Fibroblast of villous mesenchyme (primary cell): ENCODE measurements around the gene CFAP251. TPM values are rescaled to one million over a fixed set of nuclear protein-coding genes. Genes with fewer than 3 reads are reported as not detected.
"Not testable (repeated sequence)": the region's sequence is repeated elsewhere in the genome, so short reads cannot be mapped to it uniquely, and the experiment has no call there.

Experiments
- DNase-seq: peaks from one replicate; pipeline ENCODE4 v3.0.0-alpha.2; 2010; ENCODE audit warnings: low read depth
- H3K4me3 ChIP-seq: 2 replicates; pipeline ENCODE4 v1.5.1; 2011; ENCODE audit warnings: low read depth, mild to moderate bottlenecking, low read length
- total RNA-seq: library from RNA; depleted of rRNA; stranded (reverse); fragments of >200 nt; gene quantifications from 2 replicates; pipeline ENCODE4 v1.2.3, GENCODE V29; 2012
- TF ChIP-seq, protein P1 (sequence below): IDR thresholded peaks from 2 replicates; pipeline ENCODE4 v1.5.1; 2012; ENCODE audit warnings: low read depth, mild to moderate bottlenecking, low read length; ENCODE audit not compliant: insufficient read depth

CFAP251 gene
- total RNA-seq, 1 donor, result 8.2 TPM

DNA sequence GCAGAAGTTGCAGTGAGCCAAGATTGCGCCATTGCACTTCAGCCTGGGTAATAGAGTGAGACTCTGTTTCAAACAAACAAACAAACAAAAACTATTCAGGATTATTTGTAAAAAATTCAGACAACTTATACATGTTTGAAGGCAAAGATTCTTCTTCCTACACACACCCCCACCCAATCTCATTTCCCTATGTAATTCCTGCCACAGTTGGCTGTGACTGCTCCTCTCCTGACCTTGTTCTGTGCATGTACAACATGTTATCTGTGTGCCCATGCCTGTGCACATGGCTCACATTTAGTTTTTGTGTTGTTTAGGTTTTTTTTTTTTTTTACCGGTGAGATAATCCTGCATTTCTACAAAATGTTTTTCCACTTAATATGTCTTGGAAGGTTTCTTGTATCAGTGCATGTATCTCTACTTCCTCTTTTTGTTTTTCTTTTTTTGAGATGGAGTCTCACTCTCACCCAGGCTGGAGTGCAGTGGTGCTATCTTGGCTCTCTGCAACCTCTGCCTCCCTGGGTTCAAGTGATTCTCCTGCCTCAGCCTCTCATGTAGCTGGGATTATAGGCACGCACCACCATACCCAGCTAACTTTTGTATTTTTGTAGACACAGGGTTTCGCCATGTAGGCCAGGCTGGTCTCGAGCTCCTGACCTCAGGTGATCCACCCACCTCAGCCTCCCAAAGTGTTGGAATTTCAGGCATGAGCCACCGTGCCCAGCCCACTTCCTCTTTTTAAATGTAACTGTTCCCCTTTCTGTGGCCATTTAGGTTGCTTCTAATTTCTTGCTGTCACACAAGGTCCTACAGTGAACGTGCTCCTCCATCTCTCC lies 8.7 kb downstream of the CFAP251 start:
- no peak overlapping the region for H3K4me3 ChIP-seq
- DNase-seq, result no peak
- TF ChIP-seq, protein P1, sequence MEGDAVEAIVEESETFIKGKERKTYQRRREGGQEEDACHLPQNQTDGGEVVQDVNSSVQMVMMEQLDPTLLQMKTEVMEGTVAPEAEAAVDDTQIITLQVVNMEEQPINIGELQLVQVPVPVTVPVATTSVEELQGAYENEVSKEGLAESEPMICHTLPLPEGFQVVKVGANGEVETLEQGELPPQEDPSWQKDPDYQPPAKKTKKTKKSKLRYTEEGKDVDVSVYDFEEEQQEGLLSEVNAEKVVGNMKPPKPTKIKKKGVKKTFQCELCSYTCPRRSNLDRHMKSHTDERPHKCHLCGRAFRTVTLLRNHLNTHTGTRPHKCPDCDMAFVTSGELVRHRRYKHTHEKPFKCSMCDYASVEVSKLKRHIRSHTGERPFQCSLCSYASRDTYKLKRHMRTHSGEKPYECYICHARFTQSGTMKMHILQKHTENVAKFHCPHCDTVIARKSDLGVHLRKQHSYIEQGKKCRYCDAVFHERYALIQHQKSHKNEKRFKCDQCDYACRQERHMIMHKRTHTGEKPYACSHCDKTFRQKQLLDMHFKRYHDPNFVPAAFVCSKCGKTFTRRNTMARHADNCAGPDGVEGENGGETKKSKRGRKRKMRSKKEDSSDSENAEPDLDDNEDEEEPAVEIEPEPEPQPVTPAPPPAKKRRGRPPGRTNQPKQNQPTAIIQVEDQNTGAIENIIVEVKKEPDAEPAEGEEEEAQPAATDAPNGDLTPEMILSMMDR, result no peak

DNA sequence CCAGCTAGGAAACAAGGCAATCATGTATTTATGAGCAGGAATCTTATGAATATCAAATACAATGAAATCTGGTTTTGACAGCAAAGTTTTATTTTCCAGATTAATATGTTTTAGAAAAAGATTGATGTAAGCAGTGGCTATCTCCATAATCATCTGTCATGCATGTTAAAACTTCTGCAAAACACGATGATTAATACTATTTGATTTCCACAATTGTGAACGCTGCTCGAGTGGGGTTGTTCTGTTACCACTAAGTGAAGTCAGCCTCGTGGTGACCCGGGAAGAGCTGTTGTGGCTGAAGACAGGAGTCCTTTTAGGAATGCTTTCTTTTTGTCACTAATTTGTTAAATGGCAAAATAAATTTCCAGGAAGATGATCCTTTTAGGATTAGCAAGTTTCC lies 9.4 kb downstream of the CFAP251 start:
- no peak for DNase-seq
- TF ChIP-seq, protein P1, result no peak
- H3K4me3 ChIP-seq, result no peak overlapping the region

DNA sequence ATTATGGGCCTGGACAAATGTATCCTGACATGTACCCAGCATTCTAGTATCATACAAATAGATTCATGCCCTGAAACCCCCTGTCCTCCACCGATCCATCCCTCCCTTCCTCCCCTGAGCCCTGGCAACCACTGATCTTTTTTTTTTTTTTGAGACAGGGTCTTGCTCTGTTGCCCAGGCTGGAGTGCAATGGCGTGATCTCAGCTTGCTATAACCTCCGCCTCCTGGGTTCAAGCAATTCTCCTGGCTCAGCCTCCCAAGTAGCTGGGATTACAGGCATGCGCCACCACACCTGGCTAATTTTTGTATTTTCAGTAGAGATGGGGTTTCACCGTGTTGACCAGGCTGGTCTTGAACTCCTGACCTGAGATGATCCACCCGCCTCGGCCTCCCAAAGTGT lies 11.2 kb downstream of the CFAP251 start:
- DNase-seq, H3K4me3 ChIP-seq: not testable (repeated sequence)

DNA sequence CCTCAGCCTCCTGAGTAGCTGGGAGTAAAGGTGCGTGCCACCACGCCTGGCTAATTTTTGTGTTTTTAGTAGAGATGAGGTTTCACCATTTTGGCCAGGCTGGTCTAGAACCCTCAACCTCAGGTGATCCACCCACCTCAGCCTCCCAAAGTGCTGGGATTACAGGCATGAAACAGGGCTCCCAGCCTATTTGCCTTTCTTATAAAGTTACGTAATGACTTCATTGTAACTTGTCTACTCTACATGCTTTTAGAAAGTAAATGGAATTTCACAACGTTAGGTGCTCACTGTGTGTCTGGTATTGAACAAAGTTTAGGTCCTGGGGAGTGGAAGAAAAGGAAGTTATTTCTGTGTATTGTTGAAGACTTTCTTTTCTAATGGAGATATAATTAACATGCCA lies 12.5 kb downstream of the CFAP251 start:
- no peak overlapping the region for H3K4me3 ChIP-seq
- TF ChIP-seq, protein P1, result no peak
- DNase-seq, result peak; percentile 20

DNA sequence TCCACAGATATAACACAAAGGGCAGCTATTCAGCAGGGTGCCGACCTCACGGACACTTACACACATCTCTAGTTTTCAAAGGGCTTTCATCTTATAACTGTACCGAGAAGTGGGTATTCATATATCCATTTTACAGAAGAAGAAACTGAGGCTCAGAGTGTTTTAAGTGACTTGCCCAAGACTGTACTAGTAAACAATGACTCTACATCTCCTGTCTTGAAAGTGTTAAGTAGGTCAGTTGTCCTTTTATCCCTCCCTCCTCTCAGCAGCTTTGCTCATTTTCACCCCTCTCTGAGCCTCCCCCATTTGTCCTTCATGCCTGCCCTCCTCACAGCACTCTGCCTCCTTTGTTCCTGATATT lies 13.8 kb downstream of the CFAP251 start:
- no peak overlapping the region for H3K4me3 ChIP-seq
- TF ChIP-seq, protein P1, result no peak
- DNase-seq, result no peak

DNA sequence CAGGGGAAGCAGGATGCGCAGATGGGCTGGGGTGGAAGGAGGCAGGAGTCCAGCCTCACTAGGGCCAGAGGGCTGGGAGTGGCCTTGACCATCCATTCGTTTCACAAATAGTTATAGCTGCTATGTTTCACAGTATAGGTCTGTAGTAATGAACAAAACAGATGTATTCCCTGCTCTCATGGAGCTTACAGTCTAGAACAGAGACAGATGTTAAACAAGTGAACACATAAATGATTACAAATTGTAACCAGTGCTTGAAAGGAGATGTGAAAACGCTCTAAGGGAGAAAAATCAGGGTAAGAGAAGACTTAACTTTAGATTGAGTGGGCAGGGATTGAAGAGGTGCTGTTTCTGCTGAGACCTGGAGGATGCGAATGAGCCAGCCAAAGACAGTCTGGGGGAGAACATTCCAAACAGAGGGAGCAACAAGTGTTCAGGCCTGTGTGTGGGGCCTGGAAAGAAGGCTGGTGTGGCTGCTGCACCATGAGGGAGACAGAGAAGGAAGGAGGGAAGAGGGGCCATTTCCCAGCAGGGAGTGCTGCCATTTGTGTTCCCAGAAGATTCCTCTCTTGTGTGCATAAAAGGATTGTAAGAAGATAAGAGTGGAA lies 14.6 kb downstream of the CFAP251 start:
- DNase-seq, result no peak
- no peak overlapping the region for H3K4me3 ChIP-seq
- TF ChIP-seq, protein P1, result no peak

DNA sequence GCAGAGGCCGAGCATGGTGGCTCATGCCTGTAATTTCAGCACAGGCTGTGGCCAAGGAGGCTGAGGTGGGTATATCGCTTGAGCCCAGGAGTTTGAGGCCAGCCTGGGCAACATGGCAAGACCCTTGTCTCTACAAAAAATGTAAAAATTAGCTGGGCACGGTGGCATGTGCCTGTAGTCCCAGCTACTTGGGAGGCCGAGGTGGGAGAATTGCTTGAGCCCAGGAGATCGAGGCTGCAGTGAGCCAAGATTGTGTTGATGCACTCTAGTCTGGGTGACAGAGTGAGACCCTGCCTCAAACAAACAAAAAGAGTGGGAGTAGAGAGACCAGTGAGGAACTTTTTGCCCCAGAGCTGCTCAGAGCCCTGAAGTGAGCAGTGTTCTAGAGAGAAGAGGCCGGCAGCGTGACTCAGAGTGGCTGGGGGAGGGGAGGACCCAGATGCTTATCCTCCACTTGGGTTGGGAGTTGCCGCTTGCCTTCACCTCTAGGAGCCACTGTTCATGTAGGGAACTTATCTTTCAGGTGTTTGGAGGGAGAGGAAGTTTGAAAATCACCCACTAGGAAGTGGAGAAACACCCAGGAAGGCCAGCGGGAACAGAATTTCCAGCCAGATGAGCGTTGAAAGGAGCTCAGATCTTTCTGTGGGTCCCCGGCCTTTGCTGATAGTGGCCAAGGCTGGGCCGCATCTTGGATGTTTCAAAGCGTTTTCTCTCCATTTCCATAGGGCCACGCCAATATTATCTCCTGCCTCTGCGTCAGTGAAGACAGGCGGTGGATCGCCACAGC lies 15.3 kb downstream of the CFAP251 start:
- H3K4me3 ChIP-seq, result no peak overlapping the region
- TF ChIP-seq, protein P1, result no peak
- peak; percentile 36 for DNase-seq
